ENCODE results near the gene CIZ1.

DNA sequence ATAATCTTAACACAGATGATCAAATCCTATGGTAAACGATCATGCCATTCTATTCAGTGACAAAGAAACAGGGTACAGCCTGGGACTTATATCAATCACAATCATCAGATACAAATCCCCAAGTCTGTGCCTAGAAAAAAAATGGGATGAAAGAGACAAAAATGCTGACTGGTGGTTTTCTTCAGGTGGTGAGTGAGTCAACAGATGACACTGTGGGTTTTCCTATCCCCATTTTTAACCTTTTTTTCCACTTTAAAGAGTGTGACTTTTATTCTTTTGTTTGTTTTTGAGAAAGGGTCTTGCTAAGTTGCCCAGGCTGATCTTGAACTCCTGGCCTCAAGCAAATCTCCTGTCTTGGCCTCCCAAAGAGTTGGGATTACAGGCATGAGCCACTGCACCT lies 3.2 kb downstream of the CIZ1 start:
- TF ChIP-seq, protein P1, sequence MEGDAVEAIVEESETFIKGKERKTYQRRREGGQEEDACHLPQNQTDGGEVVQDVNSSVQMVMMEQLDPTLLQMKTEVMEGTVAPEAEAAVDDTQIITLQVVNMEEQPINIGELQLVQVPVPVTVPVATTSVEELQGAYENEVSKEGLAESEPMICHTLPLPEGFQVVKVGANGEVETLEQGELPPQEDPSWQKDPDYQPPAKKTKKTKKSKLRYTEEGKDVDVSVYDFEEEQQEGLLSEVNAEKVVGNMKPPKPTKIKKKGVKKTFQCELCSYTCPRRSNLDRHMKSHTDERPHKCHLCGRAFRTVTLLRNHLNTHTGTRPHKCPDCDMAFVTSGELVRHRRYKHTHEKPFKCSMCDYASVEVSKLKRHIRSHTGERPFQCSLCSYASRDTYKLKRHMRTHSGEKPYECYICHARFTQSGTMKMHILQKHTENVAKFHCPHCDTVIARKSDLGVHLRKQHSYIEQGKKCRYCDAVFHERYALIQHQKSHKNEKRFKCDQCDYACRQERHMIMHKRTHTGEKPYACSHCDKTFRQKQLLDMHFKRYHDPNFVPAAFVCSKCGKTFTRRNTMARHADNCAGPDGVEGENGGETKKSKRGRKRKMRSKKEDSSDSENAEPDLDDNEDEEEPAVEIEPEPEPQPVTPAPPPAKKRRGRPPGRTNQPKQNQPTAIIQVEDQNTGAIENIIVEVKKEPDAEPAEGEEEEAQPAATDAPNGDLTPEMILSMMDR (IDR thresholded peaks at IDR 0.05) = no peak
- TF ChIP-seq EZH2 (IDR thresholded peaks at IDR 0.05) (no peak), EZH2phosphoT487 (IDR thresholded peaks at IDR 0.05) (no peak)

Data from neural progenitor cell (in vitro differentiated cells).